Choroid plexus epithelial cell (primary cell): ENCODE data around the gene CYP20A1.
"Not testable (repeated sequence)": the region's sequence is repeated elsewhere in the genome, so short reads cannot be mapped to it uniquely, and the experiment has no call there.

Experiments used
- DNase-seq: peaks from one replicate; pipeline ENCODE4 v3.0.0-alpha.2; 2010; ENCODE audit warnings: low read depth
- H3K4me3 ChIP-seq: 2 replicates; pipeline ENCODE4 v1.5.1; 2011; ENCODE audit warnings: low read depth, mild to moderate bottlenecking, control low read depth, low read length, moderate library complexity
- TF ChIP-seq, protein P1 (sequence below): conservative IDR thresholded peaks from 2 replicates; pipeline ENCODE4 v1.5.1; 2011; ENCODE audit warnings: low read depth, mild to moderate bottlenecking, control low read depth, inconsistent platforms, low read length, moderate library complexity

The CYP20A1 gene

GRCh38 chr2:203238704-203239526, at the start of gene CYP20A1:
Gene CYP20A1, plus strand, starts transcription at chr2:203239018. Its CDS starts 45 bp downstream, at chr2:203239063.
- TF ChIP-seq, protein P1, sequence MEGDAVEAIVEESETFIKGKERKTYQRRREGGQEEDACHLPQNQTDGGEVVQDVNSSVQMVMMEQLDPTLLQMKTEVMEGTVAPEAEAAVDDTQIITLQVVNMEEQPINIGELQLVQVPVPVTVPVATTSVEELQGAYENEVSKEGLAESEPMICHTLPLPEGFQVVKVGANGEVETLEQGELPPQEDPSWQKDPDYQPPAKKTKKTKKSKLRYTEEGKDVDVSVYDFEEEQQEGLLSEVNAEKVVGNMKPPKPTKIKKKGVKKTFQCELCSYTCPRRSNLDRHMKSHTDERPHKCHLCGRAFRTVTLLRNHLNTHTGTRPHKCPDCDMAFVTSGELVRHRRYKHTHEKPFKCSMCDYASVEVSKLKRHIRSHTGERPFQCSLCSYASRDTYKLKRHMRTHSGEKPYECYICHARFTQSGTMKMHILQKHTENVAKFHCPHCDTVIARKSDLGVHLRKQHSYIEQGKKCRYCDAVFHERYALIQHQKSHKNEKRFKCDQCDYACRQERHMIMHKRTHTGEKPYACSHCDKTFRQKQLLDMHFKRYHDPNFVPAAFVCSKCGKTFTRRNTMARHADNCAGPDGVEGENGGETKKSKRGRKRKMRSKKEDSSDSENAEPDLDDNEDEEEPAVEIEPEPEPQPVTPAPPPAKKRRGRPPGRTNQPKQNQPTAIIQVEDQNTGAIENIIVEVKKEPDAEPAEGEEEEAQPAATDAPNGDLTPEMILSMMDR, result peak; percentile 51
- peak; percentile 98 for DNase-seq
- peak within 1 kb of the TSS; percentile 90 for H3K4me3 ChIP-seq

DNA sequence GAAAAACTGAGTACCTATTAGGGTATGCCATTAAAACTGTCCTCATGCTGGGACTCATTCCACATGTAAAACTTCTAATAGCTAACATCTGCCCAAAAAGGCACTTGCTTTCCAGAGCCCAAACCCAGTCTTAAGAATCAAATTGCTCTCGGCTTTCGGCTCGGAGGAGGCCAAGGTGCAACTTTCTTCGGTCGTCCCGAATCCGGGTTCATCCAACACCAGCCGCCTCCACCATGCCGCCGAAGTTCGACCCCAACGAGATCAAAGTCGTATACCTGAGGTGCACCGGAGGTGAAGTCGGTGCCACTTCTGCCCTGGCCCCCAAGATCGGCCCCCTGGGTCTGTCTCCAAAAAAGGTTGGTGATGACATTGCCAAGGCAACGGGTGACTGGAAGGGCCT, 48.3 kb upstream of the CYP20A1 start:
- not testable (repeated sequence) for DNase-seq, H3K4me3 ChIP-seq

DNA sequence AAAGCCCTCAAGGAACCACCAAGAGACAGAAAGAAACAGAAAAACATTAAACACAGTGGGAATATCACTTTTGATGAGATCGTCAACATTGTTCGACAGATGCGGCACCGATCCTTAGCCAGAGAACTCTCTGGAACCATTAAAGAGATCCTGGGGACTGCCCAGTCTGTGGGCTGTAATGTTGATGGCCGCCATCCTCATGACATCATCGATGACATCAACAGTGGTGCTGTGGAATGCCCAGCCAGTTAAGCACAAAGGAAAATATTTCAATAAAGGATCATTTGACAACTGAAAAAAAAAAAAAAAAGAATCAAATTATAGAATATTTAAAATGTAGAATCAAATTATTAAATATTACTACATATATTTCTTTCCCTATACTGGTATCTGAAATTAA, 47.8 kb upstream of the CYP20A1 start:
- DNase-seq, result not testable (repeated sequence)

DNA sequence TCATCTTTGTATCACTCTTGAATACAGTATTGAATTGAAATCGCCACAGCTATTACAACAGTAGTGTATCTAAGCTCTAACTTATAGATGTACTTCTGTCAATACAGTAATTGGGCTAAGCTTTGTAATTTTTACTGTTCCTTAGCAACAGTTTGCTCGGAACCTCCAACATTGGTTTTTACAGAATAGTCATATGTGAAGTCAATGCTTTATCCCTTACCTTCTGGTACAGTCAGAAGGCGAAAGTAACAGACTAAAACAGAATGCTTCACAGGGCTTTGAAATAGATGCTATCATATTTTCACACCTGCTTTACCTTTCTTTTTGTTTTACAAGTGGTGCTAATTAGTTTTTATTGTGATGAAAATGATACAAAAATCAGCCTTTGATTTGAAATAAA, 46.9 kb upstream of the CYP20A1 start:
- no peak for DNase-seq
- TF ChIP-seq, protein P1, result no peak
- H3K4me3 ChIP-seq, result no peak overlapping the region

More for the DNA sequence above, 47.8 kb upstream of the CYP20A1 start:
- H3K4me3 ChIP-seq, result not testable (repeated sequence)

DNA sequence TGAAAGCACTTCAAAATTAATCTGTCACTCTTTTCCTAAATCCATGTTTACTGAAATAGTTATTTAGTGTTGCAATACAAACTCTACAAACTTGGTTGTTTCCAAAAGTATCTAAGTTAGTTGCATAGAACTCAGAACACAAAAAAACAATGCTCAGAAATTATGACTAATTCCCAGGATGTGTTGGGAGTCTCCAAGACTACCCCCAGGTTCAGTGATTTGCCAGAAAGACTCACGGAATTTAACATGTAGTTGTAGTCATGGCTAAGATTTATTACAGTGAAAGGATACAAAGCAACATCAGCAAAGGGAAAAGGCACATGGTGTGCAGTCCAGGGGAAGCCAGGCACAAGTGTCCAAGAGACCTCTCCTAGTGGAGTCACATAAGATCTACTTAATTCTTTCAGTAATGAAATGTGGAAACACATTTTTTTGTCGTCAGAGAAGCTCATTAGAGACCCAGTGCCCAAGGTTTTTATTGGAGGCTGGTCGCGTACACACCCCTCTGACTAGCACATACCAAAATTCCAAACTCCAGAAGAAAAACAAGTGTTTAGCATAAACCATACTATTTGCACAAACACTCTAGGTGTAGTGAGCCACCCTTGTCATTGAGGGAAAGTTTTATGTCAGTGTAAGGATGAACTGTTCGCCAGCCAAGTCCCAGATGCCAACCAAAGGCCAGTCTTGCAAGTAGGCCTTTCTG, 43.3 kb upstream of the CYP20A1 start:
- TF ChIP-seq, protein P1, result no peak
- no peak overlapping the region for H3K4me3 ChIP-seq
- no peak for DNase-seq

DNA sequence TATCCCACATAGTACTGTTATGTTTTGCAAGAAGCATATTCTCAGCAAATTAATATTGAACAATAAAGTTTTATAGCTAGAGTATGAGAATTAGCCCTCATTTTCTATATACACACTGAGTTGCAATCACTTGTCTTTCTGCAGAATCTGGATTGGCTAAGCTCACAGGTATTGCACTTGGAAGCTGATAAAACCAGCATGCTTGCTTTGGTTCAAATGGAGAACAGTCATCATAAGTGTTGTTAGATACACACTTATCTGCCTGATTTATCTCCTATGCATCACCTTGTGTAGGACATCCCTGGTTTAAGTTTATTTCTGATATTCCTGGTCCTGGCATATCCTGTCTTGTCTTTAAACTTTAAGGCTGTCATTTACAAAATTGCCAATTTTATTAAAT, 38.0 kb upstream of the CYP20A1 start:
- DNase-seq, result no peak
- H3K4me3 ChIP-seq, result no peak overlapping the region
- TF ChIP-seq, protein P1, result no peak

DNA sequence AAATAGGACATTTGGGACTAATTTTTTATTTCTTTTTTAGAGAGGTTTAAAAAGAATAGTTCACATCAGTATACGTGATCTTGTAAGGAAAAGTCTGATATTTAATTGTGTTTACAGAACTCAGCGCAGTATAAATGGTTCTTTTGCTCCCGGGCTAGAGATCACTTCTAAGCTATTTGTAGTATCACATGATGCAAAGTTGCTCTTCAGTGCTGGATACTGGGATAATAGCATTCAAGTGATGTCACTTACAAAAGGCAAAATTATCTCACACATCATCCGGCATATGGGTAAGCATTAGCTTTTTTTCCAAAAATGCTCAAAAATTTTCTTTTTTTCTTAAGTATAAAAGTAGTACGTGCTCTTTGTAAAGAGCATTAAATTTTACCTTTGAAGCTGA, 37.4 kb upstream of the CYP20A1 start:
- TF ChIP-seq, protein P1, result no peak
- no peak overlapping the region for H3K4me3 ChIP-seq
- no peak for DNase-seq

DNA sequence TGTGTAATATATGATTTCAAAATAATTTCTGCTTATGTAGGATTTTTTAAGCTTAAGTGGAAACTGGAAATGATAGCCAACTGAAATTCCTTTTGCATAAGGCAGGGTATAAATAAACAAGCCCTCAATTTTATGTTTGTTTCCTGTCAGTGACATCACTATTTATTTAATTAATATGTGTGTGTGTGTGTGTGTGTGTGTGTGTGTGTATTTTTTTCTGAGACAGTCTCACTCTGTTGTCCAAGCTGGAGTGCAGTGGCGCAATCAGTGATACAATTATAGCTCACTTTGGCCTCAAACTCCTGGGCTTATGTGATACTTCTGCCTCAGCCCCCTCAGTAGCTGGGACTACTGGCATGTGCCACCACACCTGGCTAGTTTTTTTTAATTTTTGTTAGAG, 29.3 kb upstream of the CYP20A1 start:
- no peak overlapping the region for H3K4me3 ChIP-seq
- TF ChIP-seq, protein P1, result no peak
- peak; percentile 28 for DNase-seq
